ENCODE results near the gene CPSF6. TPM values are rescaled to one million over a fixed set of nuclear protein-coding genes. Genes with fewer than 3 reads are reported as not detected.
"Not testable (repeated sequence)": the region's sequence is repeated elsewhere in the genome, so short reads cannot be mapped to it uniquely, and the experiment has no call there.

Gene CPSF6
- total RNA-seq, 4 donors from 2014 or later = 27.4 to 54.2 (median 32.3) TPM

DNA sequence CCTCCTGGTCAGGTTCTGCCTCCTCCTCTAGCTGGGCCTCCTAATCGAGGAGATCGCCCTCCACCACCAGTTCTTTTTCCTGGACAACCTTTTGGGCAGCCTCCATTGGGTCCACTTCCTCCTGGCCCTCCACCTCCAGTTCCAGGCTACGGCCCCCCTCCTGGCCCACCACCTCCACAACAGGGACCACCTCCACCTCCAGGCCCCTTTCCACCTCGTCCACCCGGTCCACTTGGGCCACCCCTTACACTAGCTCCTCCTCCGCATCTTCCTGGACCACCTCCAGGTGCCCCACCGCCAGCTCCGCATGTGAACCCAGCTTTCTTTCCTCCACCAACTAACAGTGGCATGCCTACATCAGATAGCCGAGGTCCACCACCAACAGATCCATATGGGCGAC, 19.3 kb downstream of the CPSF6 start:
- Histone ChIP-seq H3K4me1 (no peaks in the 10 kb centered on the region), H3K27ac (no peak overlapping the region), H3K36me3 (peaks cover 84% of the 10 kb centered on the region), H3K9me3 (no peaks in the 10 kb centered on the region), H3K4me3 (no peak overlapping the region), H3K27me3 (no peaks in the 10 kb centered on the region)
- 96% methylated on average over 10 of the region's 10 CpGs for WGBS
- peak in 1 of 2 donors; percentile 76 for DNase-seq (ENCODE audit: low spot score in 2 of 2)
- TF ChIP-seq EP300 (IDR thresholded peaks at IDR 0.05) = no peak
- TF ChIP-seq POLR2A (IDR thresholded peaks at IDR 0.05) = no peak

DNA sequence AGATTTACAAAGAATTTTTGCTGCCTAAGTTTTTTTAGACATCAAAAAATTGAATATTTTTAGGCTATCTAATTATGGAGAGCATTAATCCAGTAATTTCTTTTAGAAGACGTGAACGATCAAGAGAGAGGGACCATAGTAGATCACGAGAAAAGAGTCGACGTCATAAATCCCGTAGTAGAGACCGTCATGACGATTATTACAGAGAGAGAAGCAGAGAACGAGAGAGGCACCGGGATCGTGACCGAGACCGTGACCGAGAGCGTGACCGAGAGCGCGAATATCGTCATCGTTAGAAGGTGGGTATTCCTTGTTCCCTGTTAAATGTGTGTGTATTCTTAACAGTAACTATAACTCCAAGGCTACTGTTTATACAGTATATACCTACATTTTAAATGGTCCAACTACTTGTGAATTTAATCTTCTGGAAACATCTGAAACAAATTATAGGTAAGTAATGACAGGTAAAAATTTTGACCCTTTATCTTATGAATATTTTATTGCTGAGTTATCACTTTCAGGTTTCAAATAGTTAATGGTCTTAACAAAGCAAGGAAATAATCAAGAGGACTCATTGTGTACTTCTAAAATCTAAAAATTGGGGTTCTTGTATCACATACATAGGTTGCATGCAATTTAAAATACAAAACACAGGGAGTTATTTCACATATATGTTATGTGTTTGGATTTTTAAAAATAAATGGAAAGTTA, 23.1 kb downstream of the CPSF6 start:
- peaks cover 81% of the 10 kb centered on the region for H3K36me3 ChIP-seq

DNA sequence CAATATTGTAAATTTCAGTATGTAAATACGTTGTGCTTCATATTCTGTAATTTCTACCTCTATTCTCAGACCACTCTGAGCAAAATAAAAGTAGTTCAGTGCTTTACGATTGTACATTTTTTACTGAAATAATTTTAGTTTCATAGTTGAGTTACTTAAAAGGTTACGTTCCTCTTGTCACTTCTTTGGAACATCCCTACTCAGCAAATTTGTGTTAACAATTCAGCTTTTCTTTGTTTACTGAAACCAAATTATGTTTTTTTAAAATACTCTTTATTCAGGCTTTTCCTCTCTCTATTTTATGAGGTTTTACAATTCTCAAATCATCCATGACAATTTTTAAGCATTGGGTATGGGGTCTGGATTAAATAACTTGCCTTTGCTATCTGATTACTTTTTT, 25.8 kb downstream of the CPSF6 start:
- no peak for TF ChIP-seq EP300 (IDR thresholded peaks at IDR 0.05)
- TF ChIP-seq, protein P1, sequence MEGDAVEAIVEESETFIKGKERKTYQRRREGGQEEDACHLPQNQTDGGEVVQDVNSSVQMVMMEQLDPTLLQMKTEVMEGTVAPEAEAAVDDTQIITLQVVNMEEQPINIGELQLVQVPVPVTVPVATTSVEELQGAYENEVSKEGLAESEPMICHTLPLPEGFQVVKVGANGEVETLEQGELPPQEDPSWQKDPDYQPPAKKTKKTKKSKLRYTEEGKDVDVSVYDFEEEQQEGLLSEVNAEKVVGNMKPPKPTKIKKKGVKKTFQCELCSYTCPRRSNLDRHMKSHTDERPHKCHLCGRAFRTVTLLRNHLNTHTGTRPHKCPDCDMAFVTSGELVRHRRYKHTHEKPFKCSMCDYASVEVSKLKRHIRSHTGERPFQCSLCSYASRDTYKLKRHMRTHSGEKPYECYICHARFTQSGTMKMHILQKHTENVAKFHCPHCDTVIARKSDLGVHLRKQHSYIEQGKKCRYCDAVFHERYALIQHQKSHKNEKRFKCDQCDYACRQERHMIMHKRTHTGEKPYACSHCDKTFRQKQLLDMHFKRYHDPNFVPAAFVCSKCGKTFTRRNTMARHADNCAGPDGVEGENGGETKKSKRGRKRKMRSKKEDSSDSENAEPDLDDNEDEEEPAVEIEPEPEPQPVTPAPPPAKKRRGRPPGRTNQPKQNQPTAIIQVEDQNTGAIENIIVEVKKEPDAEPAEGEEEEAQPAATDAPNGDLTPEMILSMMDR (IDR thresholded peaks at IDR 0.05) = no peak
- TF ChIP-seq POLR2AphosphoS5 (IDR thresholded peaks at IDR 0.05) = no peak
- no peak for TF ChIP-seq POLR2A (IDR thresholded peaks at IDR 0.05)
- Histone ChIP-seq H3K4me3 (no peak overlapping the region), H3K27ac (no peak overlapping the region), H3K4me1 (no peaks in the 10 kb centered on the region), H3K36me3 (peaks cover 53% of the 10 kb centered on the region), H3K9me3 (no peaks in the 10 kb centered on the region), H3K27me3 (no peaks in the 10 kb centered on the region)
- no peak for DNase-seq (ENCODE audit: low spot score in 2 of 2)
- 96% methylated on average over 3 of the region's 3 CpGs for WGBS

More for the DNA sequence above, 23.1 kb downstream of the CPSF6 start:
- H3K4me3 ChIP-seq = no peak overlapping the region
- no peak for DNase-seq (ENCODE audit: low spot score in 2 of 2)
- no peak for TF ChIP-seq POLR2AphosphoS5 (IDR thresholded peaks at IDR 0.05)
- no peaks in the 10 kb centered on the region for H3K9me3 ChIP-seq
- no peaks in the 10 kb centered on the region for H3K4me1 ChIP-seq
- no peak overlapping the region for H3K27ac ChIP-seq
- 97% methylated on average over 20 of the region's 20 CpGs for WGBS
- H3K27me3 ChIP-seq = no peaks in the 10 kb centered on the region

DNA sequence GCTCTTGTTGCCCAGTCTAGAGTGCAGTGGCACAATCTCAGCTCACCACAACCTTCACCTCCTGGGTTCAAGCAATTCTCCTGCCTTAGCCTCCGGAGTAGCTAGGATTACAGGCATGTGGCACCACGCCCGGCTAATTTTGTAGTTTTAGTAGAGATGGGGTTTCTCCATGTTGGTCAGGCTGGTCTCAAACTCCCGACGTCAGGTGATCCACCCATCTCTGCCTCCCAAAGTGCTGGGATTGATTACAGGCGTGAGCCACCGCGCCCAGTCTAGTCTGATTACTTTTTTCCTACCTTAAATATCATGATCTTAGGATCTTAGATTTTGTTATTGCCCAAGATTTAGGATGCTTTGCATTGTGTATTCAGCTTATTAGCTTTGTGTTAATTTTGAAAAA, 26.3 kb downstream of the CPSF6 start:
- not testable (repeated sequence) for DNase-seq (ENCODE audit: low spot score in 2 of 2); H3K27me3 ChIP-seq; H3K27ac ChIP-seq; H3K4me1 ChIP-seq; H3K9me3 ChIP-seq; H3K4me3 ChIP-seq
- WGBS = 92% methylated on average over 8 of the region's 8 CpGs
- H3K36me3 ChIP-seq = peaks cover 49% of the 10 kb centered on the region

DNA sequence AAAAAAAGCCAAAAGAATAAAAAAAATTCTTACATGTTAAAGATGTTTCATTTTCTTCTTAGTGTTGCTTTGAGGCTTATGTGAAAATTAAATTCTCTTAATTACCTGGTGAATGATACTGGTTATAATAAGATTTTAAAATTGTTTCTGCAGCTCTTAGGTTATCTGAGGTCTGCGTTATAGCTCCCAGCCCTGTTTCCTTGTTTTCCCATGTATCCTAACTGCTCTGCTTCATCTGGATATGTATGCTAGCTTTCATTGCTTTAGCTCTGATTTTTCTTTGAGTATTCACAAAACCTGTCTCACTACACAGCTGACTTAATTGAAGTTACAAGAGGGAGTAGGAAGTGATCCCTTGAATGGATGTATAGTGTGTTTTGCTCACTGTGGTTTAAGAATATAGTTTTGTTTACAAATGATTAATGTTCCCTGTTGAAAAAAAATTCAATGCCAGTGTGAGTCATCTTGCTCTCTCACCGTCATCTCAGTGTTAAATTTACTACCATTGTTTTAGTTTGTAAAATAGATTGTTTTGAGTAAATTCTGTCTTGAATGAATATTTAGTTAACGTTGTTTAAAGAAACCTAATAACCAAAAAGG, 26.8 kb downstream of the CPSF6 start:
- TF ChIP-seq POLR2AphosphoS5 (IDR thresholded peaks at IDR 0.05) (no peak), POLR2A (IDR thresholded peaks at IDR 0.05) (no peak)
- H3K4me3 ChIP-seq = no peak overlapping the region
- WGBS = 69% methylated on average over 3 of the region's 3 CpGs
- H3K36me3 ChIP-seq = peaks cover 44% of the 10 kb centered on the region
- H3K9me3 ChIP-seq = no peaks in the 10 kb centered on the region
- H3K27me3 ChIP-seq = no peaks in the 10 kb centered on the region
- H3K4me1 ChIP-seq = no peaks in the 10 kb centered on the region
- no peak for DNase-seq (ENCODE audit: low spot score in 2 of 2)
- no peak overlapping the region for H3K27ac ChIP-seq

DNA sequence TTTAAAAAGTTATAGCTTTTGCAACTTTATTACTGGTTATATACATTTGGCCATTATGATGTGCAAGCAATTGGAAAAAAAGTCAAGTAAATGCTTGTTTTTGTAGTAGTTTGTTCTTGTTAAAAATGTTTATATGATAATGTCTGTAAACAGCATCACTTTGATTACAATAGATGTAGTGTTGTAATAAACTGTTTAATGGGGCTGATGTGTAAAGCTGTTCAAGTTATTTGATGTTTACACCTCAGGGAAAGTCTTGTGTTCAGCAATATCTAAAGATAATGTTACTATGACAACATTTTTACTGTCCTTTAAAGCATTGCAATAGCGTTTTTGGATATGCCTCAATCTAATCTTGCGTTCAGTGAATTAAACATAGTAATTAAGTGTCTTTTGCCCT, 30.4 kb downstream of the CPSF6 start:
- Histone ChIP-seq H3K4me3 (no peak overlapping the region), H3K27ac (no peak overlapping the region), H3K36me3 (peaks cover 11% of the 10 kb centered on the region), H3K27me3 (no peaks in the 10 kb centered on the region), H3K4me1 (peaks cover under 1% of the 10 kb centered on the region), H3K9me3 (no peaks in the 10 kb centered on the region)
- TF ChIP-seq POLR2A (IDR thresholded peaks at IDR 0.05) = no peak
- TF ChIP-seq EP300 (IDR thresholded peaks at IDR 0.05) = no peak
- TF ChIP-seq, protein P1 (IDR thresholded peaks at IDR 0.05) = no peak
- no peak for TF ChIP-seq POLR2AphosphoS5 (IDR thresholded peaks at IDR 0.05)
- 85% methylated on average over 2 of the region's 2 CpGs for WGBS
- no peak for DNase-seq (ENCODE audit: low spot score in 2 of 2)

DNA sequence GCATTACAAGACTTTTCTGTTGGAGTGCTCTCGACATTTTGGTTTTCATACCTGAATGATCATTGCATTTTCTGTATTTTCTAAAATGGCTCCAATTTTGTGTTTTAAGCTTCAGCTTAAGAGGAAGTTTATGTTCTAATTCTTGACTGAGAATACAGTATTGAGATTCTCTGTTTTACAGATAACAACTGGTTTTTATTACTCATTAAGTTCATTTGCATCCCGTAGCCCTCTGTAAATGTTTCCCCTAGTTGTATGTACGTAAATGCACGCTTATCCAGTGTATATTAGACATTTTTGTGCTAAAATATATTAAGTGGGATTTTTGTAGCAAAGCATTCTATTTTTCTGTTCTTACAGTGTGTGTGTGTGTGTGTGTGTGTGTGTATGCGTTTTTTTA, 33.1 kb downstream of the CPSF6 start:
- H3K4me1 ChIP-seq = peaks cover 11% of the 10 kb centered on the region
- H3K9me3 ChIP-seq = no peaks in the 10 kb centered on the region
- no peak overlapping the region for H3K27ac ChIP-seq
- no peak for DNase-seq (ENCODE audit: low spot score in 2 of 2)
- 95% methylated on average over 5 of the region's 5 CpGs for WGBS
- TF ChIP-seq POLR2A (IDR thresholded peaks at IDR 0.05) (no peak), EP300 (IDR thresholded peaks at IDR 0.05) (no peak), POLR2AphosphoS5 (IDR thresholded peaks at IDR 0.05) (no peak)
- TF ChIP-seq, protein P1 (IDR thresholded peaks at IDR 0.05) = no peak
- H3K4me3 ChIP-seq = no peak overlapping the region
- H3K27me3 ChIP-seq = no peaks in the 10 kb centered on the region
- H3K36me3 ChIP-seq = no peaks in the 10 kb centered on the region
